Measurements from ENCODE around the gene TCEA2. TPM values are rescaled to one million over a fixed set of nuclear protein-coding genes. Genes with fewer than 3 reads are reported as not detected.
A peak's percentile ranks its signal among the peaks of the same experiment; 100 is the strongest.

Gene TCEA2
- total and polyA plus RNA-seq, 9 of the 15 experiments (the other 6 are each of a cell fraction or from before 2014, with no cell fraction given), result 1.4 to 28.7 (median 5.4) TPM

- Histone ChIP-seq H3K9me3 (replicated peaks; ENCODE audit: control insufficient read depth, insufficient read depth, low read depth, low read length) (no peaks in the 10 kb centered on the region), H4K20me1 (replicated peaks; ENCODE audit: control insufficient read depth, insufficient read depth, low read length) (no peaks in the 10 kb centered on the region; the same call in 1 of the 2 replicates), H3K79me2 (ENCODE audit: control insufficient read depth, insufficient read depth, low read length) (peaks cover 10% of the 10 kb centered on the region; the same call in 2 of the 3 replicates), H3K4me3 (peak within 1 kb of the TSS; percentile 70), H3K9me1 (ENCODE audit: control insufficient read depth, insufficient read depth, low read length) (no peaks in the 10 kb centered on the region), H3K27ac (ENCODE audit: extremely low read depth, low read depth, low read length) (peak within 1 kb of the TSS; percentile 75), H3K9ac (ENCODE audit: insufficient read depth in 1 of 2, low read depth in 2 of 2, low read length in 2 of 2) (peak within 1 kb of the TSS; percentile 78 to 94), H3K27me3 (ENCODE audit: control insufficient read depth in 2 of 2, insufficient read depth in 2 of 2, low read length in 2 of 2) (peaks cover 1 to 8% of the 10 kb centered on the region in 2 experiments; a peak in 4 of 5 replicates), H3K4me1 (replicated peaks in 1 of 2; ENCODE audit: control insufficient read depth in 2 of 2, insufficient read depth in 2 of 2, low read length in 2 of 2) (peaks cover 16 to 84% of the 10 kb centered on the region in 2 experiments; a peak in 4 of 5 replicates), H2AFZ (ENCODE audit: low read depth, low read length) (peak within 1 kb of the TSS; percentile 90), H3K4me2 (ENCODE audit: insufficient read depth, low read length) (peak within 1 kb of the TSS; percentile 70), H3K36me3 (ENCODE audit: control insufficient read depth, insufficient read depth, low read length) (no peaks in the 10 kb centered on the region)
- no TSS peak for BruUV-seq (replicated peaks)
- ATAC-seq (peak; percentile 85), FAIRE-seq (peak; percentile 42), DNase-seq (ENCODE audit: extremely low read depth in 1 of 4, low spot score in 3 of 4) (peak; percentile 88 to 94 (median 92))
- POLR2A ChIA-PET, result interaction anchor here (0.5 to 1.3 kb wide), 4 partner anchors 17 to 119 kb away, joined by 3 read pairs; no protein-coding TSS in a partner anchor
- CTCF ChIA-PET (ENCODE audit: low intra/inter-chr PET ratio), result no interaction called here
- 0% methylated on average over 12 of the region's 73 CpGs for WGBS (ENCODE audit: insufficient coverage, low coverage, missing lambda C conversion rate)
- intact Hi-C loops (cut with micrococcal nuclease) (no loop called here), in situ Hi-C loops (cut with MboI) (no loop called here)
- 0 out of 2 replicates have a peak, but pooled peaks have one; percentile 25 for TF ChIP-seq TFAP4 (CRISPR knock-in tag; IDR thresholded peaks at IDR 0.05; ENCODE audit: borderline replicate concordance)
- peak in 1 of 2 experiments; percentile 78; a peak in 1 of 4 replicates for TF ChIP-seq ZNF639 (CRISPR knock-in tag; conservative IDR thresholded peaks at IDR 0.05 in 1 of 2, IDR thresholded peaks at IDR 0.05 in 1 of 2)
- no peak for TF ChIP-seq ZNF165 (CRISPR knock-in tag; IDR thresholded peaks at IDR 0.05; ENCODE audit: borderline replicate concordance)
- TF ChIP-seq CHD4 (IDR thresholded peaks at IDR 0.05; ENCODE audit: insufficient read depth, insufficient replicate concordance, low read depth, low read length, poor library complexity, severe bottlenecking), result no peak
- TF ChIP-seq ZNF766 (CRISPR knock-in tag; conservative IDR thresholded peaks at IDR 0.05), result peak; percentile 52; the same call in 1 of the 2 replicates
- TF ChIP-seq JUND (IDR thresholded peaks at IDR 0.05; ENCODE audit: borderline replicate concordance, low read depth, low read length), result no peak
- TF ChIP-seq JUND (tag; IDR thresholded peaks at IDR 0.05; ENCODE audit: borderline replicate concordance, low read depth, low read length), result no peak
These were observed 16.4 kb downstream of the TCEA2 start, which contains the start of gene RGS19 for GRCh38 chr20:64079273-64080012. TSS of gene RGS19 (minus strand) at chr20:64079518. CDS start at chr20:64076886, 2,632 bp downstream.
